Psoas muscle (tissue), 8 donors: Measurements from ENCODE around the gene AFF1. TPM values are rescaled to one million over a fixed set of nuclear protein-coding genes. Genes with fewer than 3 reads are reported as not detected.

Experiments used
- ATAC-seq, 4 donors: fragments of 200-7000 bp; cut with Tn5 transposase; one replicate each; pipeline ENCODE4 v1.9.1; 2020; ENCODE audit warnings: moderate library complexity in 3 of 4, mild to moderate bottlenecking in 2 of 4
- DNase-seq, 2 donors: peaks; one replicate each; pipeline ENCODE4 v3.0.0-alpha.2; 2020
- H3K27ac ChIP-seq: fragments of 200-600 bp; one replicate; pipeline ENCODE4 v1.8.0; 2022
- H3K27me3 ChIP-seq, 3 donors: fragments of 200-600 bp in 1 of 3; one replicate each; pipeline versions ENCODE4 v1.6.1 to v1.8.0; 2013 to 2022; ENCODE audit warnings: low read length in 2 of 3, mild to moderate bottlenecking in 2 of 3, moderate library complexity in 1 of 3; ENCODE audit not compliant: insufficient read depth in 3 of 3
- H3K36me3 ChIP-seq, 2 donors: fragments of 200-600 bp in 1 of 2; one replicate each; pipeline versions ENCODE4 v1.6.1 to v1.8.0; 2013 to 2022; ENCODE audit warnings: low read depth in 1 of 2, mild to moderate bottlenecking in 1 of 2, moderate library complexity in 1 of 2; ENCODE audit not compliant: insufficient read depth in 1 of 2
- H3K4me1 ChIP-seq: fragments of 200-600 bp; one replicate; pipeline ENCODE4 v1.8.0; 2022
- H3K4me3 ChIP-seq: fragments of 200-600 bp; one replicate; pipeline ENCODE4 v1.8.0; 2022; ENCODE audit warnings: mild to moderate bottlenecking
- H3K9me3 ChIP-seq: fragments of 200-600 bp; one replicate; pipeline ENCODE4 v1.8.0; 2022
- CTCF ChIP-seq: fragments of 200-600 bp; IDR thresholded peaks from one replicate; pipeline ENCODE4 v1.8.0; 2022; ENCODE audit warnings: antibody characterized with exemption
- WGBS, 3 donors: extraction: QIAGEN DNeasy Blood & Tissue Kit; methylation state at CpG; one replicate each; pipeline versions ENCODE4 v1.1.6 to v1.1.7; 2013; 5-methylcytosine and 5-hydroxymethylcytosine counted together
- intact Hi-C, 2 donors: fragments of 100-400 bp; cut with DNase I; formaldehyde crosslinking; loops; one replicate each; pipeline versions ENCODE4 v1.11.0 to v1.14.2; 2022
- polyA plus RNA-seq, 3 donors: library from polyadenylated mRNA; stranded (reverse); fragments of 200-250 nt; gene quantifications; one replicate each; pipeline ENCODE4 v1.2.3, GENCODE V29; 2013
- total RNA-seq, 4 donors: library from RNA; stranded (reverse); fragmentation: NEBNext Ultra II Directional in 2 of 4; extraction: Animal tissue kit (Norgen Biotek cat#: 25700) in 2 of 4; gene quantifications; one replicate each; pipeline versions ENCODE4 v1.2.1 to v1.2.4, GENCODE V29; 2021 to 2023
- donor health status: healthy with polysubstance abuse.
- donor health status: DM: no; HTN: no; CAD: no; lungs with moderate emphysema.
- donor health status: Bipolar disorder and iron deficiency.
- donor health status: healthy.
- donor health status: DM: yes; HTN: yes; CAD: no.
- donor health status: DM: no; HTN: no; CAD: no.
- donor health status: DM: no; HTN: no; CAD: no.
- donor health status: DM: yes; HTN: yes; CAD: no.

The AFF1 gene
- total and polyA plus RNA-seq, 7 donors = 62.7 to 171 (median 120) TPM

- DNase-seq = no peak
- Histone ChIP-seq H3K4me1 (peaks cover 23% of the 10 kb centered on the region), H3K27ac (peak overlapping the region; percentile 23), H3K36me3 (peaks cover 18 to 66% of the 10 kb centered on the region in 2 donors), H3K4me3 (no peak overlapping the region), H3K27me3 (no peaks in the 10 kb centered on the region), H3K9me3 (no peaks in the 10 kb centered on the region)
- ATAC-seq = no peak
- intact Hi-C loops = no loop called here
- WGBS, 3 donors = 91 to 98% (median 96%) methylated on average over 9 of the region's 9 CpGs
- TF ChIP-seq CTCF = no peak
Measured at GRCh38 chr4:87126056-87126455, 191.2 kb downstream of the AFF1 start.

GRCh38 chr4:87128006-87128705, 193.3 kb downstream of the AFF1 start:
- peaks cover 8% of the 10 kb centered on the region for H3K4me1 ChIP-seq
- no peak for DNase-seq
- H3K9me3 ChIP-seq = no peaks in the 10 kb centered on the region
- no peak for ATAC-seq
- H3K4me3 ChIP-seq = no peak overlapping the region
- H3K27me3 ChIP-seq = no peaks in the 10 kb centered on the region
- no peak for TF ChIP-seq CTCF
- H3K36me3 ChIP-seq = peaks cover 26 to 87% of the 10 kb centered on the region in 2 donors
- intact Hi-C loops = no loop called here
- WGBS, 3 donors = 67 to 84% (median 75%) methylated on average over 2 of the region's 2 CpGs
- no peak overlapping the region for H3K27ac ChIP-seq

GRCh38 chr4:87129681-87130080, 194.9 kb downstream of the AFF1 start:
- H3K36me3 ChIP-seq = peaks cover 31 to 100% of the 10 kb centered on the region in 2 donors
- no peaks in the 10 kb centered on the region for H3K27me3 ChIP-seq
- no peak overlapping the region for H3K27ac ChIP-seq
- no peak for DNase-seq
- no peak for TF ChIP-seq CTCF
- intact Hi-C loops = no loop called here
- H3K4me1 ChIP-seq = peaks cover 8% of the 10 kb centered on the region
- no peaks in the 10 kb centered on the region for H3K9me3 ChIP-seq
- ATAC-seq = no peak
- WGBS, 3 donors = 96 to 98% (median 97%) methylated on average over 6 of the region's 6 CpGs
- H3K4me3 ChIP-seq = no peak overlapping the region

GRCh38 chr4:87130985-87131703, 196.3 kb downstream of the AFF1 start:
- 88 to 91% (median 91%) methylated on average over 7 of the region's 7 CpGs for WGBS, 3 donors
- intact Hi-C loops = no loop called here
- peak overlapping the region; percentile 38 for H3K27ac ChIP-seq
- ATAC-seq = peak in 1 of 4 donors; percentile 18
- H3K36me3 ChIP-seq = peaks cover 29 to 100% of the 10 kb centered on the region in 2 donors
- peaks cover 8% of the 10 kb centered on the region for H3K4me1 ChIP-seq
- H3K27me3 ChIP-seq = no peaks in the 10 kb centered on the region
- TF ChIP-seq CTCF = no peak
- no peak for DNase-seq
- H3K4me3 ChIP-seq = no peak overlapping the region
- no peaks in the 10 kb centered on the region for H3K9me3 ChIP-seq
